Nephron (organoid): ENCODE measurements around the gene ABCC3.

Experiments
- H3K27ac Mint-ChIP-seq, 3 experiments: 2 replicates each; pipeline ENCODE4 v1.8.0; 2020; ENCODE audit warnings: mixed read lengths in 3 of 3, mild to moderate bottlenecking in 2 of 3, moderate library complexity in 1 of 3
- H3K27me3 Mint-ChIP-seq: 2 replicates; pipeline ENCODE4 v1.8.0; 2021; ENCODE audit warnings: low read depth, mild to moderate bottlenecking, moderate library complexity, mixed read lengths
- H3K36me3 Mint-ChIP-seq: 2 replicates; pipeline ENCODE4 v1.8.0; 2020; ENCODE audit warnings: low read depth, mixed read lengths
- H3K4me1 Mint-ChIP-seq: 2 replicates; pipeline ENCODE4 v1.8.0; 2020; ENCODE audit warnings: mixed read lengths
- H3K4me3 Mint-ChIP-seq, 3 experiments: 2 replicates each; pipeline ENCODE4 v1.8.0; 2020; ENCODE audit warnings: mild to moderate bottlenecking in 3 of 3, mixed read lengths in 3 of 3, moderate library complexity in 2 of 3
- H3K9me3 Mint-ChIP-seq: 2 replicates; pipeline ENCODE4 v1.8.0; 2020; ENCODE audit warnings: mixed read lengths
- TF ChIP-seq, protein P1 (sequence below), 3 experiments: fragments of 200-600 bp; sonication (generic); IDR thresholded peaks; one replicate each; pipeline ENCODE4 v1.5.0; 2021; ENCODE audit warnings: antibody characterized with exemption in 3 of 3; ENCODE audit not compliant: unreplicated experiment in 3 of 3

The ABCC3 gene

DNA sequence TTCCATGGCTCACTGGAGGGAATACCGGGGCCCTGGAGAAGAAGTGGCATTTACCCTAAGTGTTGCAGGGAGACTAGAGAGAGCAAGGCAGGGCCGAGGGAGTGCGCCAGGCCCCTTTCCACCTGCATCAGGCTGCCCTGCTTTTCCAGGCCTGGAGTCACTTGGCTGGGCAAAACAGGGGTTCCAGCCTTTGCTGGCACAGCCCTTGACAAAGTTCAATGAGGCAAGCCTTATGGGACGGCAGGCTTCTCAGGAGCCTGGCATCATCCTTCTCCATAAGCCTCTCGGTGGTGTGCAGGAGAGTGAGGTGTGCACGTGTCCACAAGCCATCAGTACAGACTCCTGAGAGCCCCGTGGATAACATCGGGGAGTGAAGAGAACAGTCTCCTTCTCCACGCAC, 47.1 kb upstream of the ABCC3 start:
- peaks cover 5% of the 10 kb centered on the region for H3K36me3 Mint-ChIP-seq
- TF ChIP-seq, protein P1, sequence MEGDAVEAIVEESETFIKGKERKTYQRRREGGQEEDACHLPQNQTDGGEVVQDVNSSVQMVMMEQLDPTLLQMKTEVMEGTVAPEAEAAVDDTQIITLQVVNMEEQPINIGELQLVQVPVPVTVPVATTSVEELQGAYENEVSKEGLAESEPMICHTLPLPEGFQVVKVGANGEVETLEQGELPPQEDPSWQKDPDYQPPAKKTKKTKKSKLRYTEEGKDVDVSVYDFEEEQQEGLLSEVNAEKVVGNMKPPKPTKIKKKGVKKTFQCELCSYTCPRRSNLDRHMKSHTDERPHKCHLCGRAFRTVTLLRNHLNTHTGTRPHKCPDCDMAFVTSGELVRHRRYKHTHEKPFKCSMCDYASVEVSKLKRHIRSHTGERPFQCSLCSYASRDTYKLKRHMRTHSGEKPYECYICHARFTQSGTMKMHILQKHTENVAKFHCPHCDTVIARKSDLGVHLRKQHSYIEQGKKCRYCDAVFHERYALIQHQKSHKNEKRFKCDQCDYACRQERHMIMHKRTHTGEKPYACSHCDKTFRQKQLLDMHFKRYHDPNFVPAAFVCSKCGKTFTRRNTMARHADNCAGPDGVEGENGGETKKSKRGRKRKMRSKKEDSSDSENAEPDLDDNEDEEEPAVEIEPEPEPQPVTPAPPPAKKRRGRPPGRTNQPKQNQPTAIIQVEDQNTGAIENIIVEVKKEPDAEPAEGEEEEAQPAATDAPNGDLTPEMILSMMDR (IDR thresholded peaks at IDR 0.05; ENCODE audit: unreplicated experiment in 3 of 3) = no peak
- H3K27me3 Mint-ChIP-seq = peaks cover 7% of the 10 kb centered on the region
- no peaks in the 10 kb centered on the region for H3K9me3 Mint-ChIP-seq
- H3K27ac Mint-ChIP-seq = peak overlapping the region in 2 of 3 experiments; percentile 74 to 93
- no peak overlapping the region for H3K4me3 Mint-ChIP-seq
- peaks cover 87% of the 10 kb centered on the region for H3K4me1 Mint-ChIP-seq

DNA sequence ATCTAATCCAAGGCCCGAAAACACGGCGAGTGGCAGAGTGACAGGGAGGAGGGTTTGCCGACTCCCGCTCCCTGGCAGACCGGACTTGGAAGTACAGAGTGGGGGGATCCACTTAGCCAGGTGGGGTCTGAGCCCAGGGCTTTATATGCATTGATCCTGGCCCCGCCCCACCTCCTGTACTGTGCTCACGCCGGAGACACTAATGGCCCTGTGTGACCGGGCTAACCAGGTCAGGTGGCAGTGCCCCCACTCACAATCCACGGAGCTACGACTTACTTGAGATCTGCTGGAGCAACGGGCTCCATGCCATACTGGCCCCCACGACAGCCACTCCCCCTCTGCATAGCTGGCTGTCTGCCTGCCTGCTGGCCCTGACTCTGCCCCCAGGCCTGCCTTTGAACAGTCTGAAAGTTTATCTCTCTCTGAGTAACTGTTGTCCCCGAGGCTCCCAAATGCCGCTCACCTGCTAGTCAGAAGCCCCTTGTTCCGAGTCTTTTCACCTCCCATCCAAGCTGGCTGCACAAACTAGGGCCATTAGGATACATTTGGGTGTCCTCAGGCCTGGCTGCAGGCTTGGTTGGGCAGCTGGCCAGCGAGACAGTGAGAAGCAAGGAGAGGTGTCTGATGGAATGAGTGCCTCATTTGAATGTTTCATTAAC, 46.2 kb upstream of the ABCC3 start:
- Mint-ChIP-seq H3K27ac (peak overlapping the region; percentile 87 to 93 (median 90)), H3K4me3 (peak overlapping the region; percentile 5 to 44 (median 17)), H3K9me3 (no peaks in the 10 kb centered on the region), H3K4me1 (peaks cover 86% of the 10 kb centered on the region), H3K27me3 (peaks cover 4% of the 10 kb centered on the region), H3K36me3 (peaks cover 4% of the 10 kb centered on the region)
- TF ChIP-seq, protein P1 (IDR thresholded peaks at IDR 0.05; ENCODE audit: unreplicated experiment in 3 of 3) = no peak

DNA sequence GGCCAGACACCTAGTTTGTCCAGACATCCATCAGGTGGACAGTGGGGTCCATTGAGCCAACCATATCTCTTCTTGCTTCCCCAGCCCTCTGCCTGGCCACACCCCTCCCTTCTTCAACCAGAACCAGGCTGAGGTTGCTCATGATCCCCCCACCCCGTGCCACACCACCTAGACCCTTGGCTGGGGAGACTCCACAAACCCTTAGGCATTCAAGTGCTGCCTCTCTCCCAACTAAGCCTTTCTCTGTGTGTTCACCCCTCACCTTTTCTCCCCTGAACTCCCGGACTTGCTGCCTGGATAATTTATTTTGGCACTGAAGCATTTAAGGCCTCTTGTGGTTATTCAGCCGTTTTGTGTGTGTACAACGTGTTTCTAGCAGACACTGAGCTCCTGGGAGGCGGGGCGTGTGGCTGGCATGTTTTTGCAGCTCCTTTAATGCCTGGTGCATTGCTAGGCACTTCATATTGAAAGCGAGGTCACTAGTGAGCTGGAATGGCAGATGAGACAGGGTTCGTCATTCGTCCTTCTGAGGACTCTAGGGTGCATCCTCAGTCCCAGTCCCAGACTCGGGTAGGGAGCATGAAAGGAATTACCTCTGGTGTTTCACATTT, 45.5 kb upstream of the ABCC3 start:
- TF ChIP-seq, protein P1 (IDR thresholded peaks at IDR 0.05; ENCODE audit: unreplicated experiment in 3 of 3) = no peak
- H3K4me1 Mint-ChIP-seq = peaks cover 82% of the 10 kb centered on the region
- peak overlapping the region; percentile 17 to 35 (median 17) for H3K4me3 Mint-ChIP-seq
- no peaks in the 10 kb centered on the region for H3K9me3 Mint-ChIP-seq
- H3K27ac Mint-ChIP-seq = peak overlapping the region; percentile 87 to 93 (median 90)
- peaks cover 4% of the 10 kb centered on the region for H3K36me3 Mint-ChIP-seq
- H3K27me3 Mint-ChIP-seq = no peaks in the 10 kb centered on the region

DNA sequence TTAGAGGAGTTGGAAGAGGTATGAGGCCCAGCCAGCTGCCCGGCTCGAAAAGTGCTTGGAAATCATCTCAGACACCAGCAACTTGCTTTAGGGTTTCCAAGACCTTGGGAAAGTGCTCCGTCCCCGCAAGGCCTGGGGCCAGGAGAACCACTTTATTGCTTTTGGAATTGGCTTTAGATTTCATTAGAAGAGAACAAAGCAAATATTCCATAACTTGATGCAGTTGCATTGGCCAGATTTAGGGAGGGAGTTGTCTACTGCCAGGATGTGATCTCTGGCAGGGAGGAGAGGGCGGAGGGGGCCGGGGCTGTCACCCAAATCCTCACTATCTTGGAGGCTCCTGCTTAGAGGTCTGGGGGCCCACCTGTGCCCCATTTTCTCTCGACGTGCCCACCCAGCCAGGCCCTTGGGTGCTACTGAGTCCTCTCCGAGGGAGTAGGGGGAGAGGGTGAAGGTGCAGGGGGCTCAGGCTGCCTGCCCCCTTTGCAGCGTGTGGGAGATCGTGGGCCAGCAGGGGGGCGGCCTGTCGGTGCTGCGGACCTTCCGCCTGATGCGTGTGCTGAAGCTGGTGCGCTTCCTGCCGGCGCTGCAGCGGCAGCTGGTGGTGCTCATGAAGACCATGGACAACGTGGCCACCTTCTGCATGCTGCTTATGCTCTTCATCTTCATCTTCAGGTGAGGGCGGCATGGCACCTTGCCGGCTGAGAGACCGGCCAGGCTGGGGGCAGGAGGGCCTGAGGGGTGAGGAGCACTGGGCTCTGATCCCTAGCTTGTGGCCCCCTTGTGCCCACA, 43.5 kb upstream of the ABCC3 start:
- Mint-ChIP-seq H3K4me3 (peak overlapping the region in 2 of 3 experiments; percentile 7 to 11), H3K36me3 (peaks cover 4% of the 10 kb centered on the region), H3K27ac (peak overlapping the region in 2 of 3 experiments; percentile 79 to 93), H3K9me3 (no peaks in the 10 kb centered on the region), H3K4me1 (peaks cover 72% of the 10 kb centered on the region), H3K27me3 (no peaks in the 10 kb centered on the region)
- TF ChIP-seq, protein P1 (IDR thresholded peaks at IDR 0.05; ENCODE audit: unreplicated experiment in 3 of 3) = no peak

DNA sequence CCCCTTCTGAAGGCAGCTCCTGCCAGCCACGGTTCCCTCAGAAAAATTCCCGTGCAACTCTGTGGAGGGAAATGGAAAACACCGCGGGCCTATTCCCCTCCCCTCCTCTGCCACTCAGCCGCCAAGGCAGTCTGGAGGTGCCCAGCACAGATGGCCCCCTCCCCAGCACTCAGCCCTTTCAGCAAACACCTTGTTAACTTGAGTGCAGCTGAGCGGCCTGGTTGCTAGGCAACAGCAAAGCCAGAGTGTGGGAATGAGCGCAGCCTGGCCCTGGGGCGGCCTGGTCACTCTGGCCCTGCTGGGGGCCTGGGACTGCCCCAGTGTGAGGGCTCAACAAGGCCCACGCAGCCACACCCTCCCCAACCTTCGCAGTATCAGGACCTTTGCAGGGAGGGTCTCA, 41.4 kb upstream of the ABCC3 start:
- TF ChIP-seq, protein P1 (IDR thresholded peaks at IDR 0.05; ENCODE audit: unreplicated experiment in 3 of 3) = no peak
- Mint-ChIP-seq H3K27me3 (no peaks in the 10 kb centered on the region), H3K4me1 (peaks cover 54% of the 10 kb centered on the region), H3K9me3 (no peaks in the 10 kb centered on the region), H3K36me3 (peaks cover 9% of the 10 kb centered on the region), H3K27ac (peak overlapping the region; percentile 8 to 79 (median 54)), H3K4me3 (no peak overlapping the region)
